ENCODE measurements around the gene PKHD1.

DNA sequence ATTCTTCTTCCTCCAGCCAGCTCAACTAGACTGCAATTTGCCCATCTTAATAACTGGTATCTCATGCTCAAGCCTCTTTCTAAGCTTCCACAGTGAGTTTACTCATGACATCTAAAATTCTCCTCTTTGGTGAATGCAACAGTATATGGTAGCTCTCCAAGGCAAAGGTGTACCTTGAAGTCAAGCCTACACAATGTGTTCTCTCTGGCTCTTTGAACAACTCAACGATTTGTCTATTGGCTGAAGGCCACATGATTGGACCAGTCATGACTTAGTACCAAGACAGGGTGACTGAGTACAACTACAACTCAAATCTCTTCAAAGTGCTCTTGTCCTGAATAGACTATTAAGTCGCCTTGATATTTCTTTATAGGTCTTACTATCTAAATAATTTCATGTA is 199.6 kb downstream of the PKHD1 start:
- no peak for TF ChIP-seq CTCF (IDR thresholded peaks at IDR 0.05)
- TF ChIP-seq POLR2A (IDR thresholded peaks at IDR 0.05) = no peak
- TF ChIP-seq POLR2AphosphoS5 (IDR thresholded peaks at IDR 0.05) = no peak
- TF ChIP-seq EP300 (IDR thresholded peaks at IDR 0.05; ENCODE audit: low read depth) = no peak
